Stomach smooth muscle (tissue), 2 donors: ENCODE measurements around the gene SNU13.
A peak's percentile ranks its signal among the peaks of the same experiment; 100 is the strongest.

Experiments used
- H3K27ac ChIP-seq: one replicate; pipeline ENCODE4 v1.7.0; 2013; ENCODE audit warnings: mild to moderate bottlenecking, low read length, inconsistent platforms
- H3K27me3 ChIP-seq, 2 donors: one replicate each; pipeline ENCODE4 v1.7.0; 2013; ENCODE audit warnings: low read length in 2 of 2; ENCODE audit not compliant: insufficient read depth in 2 of 2, control insufficient read depth in 1 of 2
- H3K36me3 ChIP-seq, 2 donors: one replicate each; pipeline ENCODE4 v1.7.0; 2013; ENCODE audit warnings: low read length in 2 of 2; ENCODE audit not compliant: control insufficient read depth in 2 of 2, insufficient read depth in 2 of 2
- H3K4me1 ChIP-seq: one replicate; pipeline ENCODE4 v1.7.0; 2013; ENCODE audit warnings: low read length; ENCODE audit not compliant: control insufficient read depth, insufficient read depth
- H3K4me3 ChIP-seq, 2 donors: one replicate each; pipeline ENCODE4 v1.7.0; 2013; ENCODE audit warnings: low read length in 2 of 2
- H3K9ac ChIP-seq, 2 donors: one replicate each; pipeline ENCODE4 v1.7.0; 2013; ENCODE audit warnings: low read length in 2 of 2, mild to moderate bottlenecking in 1 of 2
- H3K9me3 ChIP-seq, 2 donors: one replicate each; pipeline ENCODE4 v1.7.0; 2013; ENCODE audit warnings: low read length in 2 of 2; ENCODE audit not compliant: control insufficient read depth in 2 of 2
- donor health status: healthy.
- donor health status: Pancreatic carcinoma.

SNU13 gene

DNA sequence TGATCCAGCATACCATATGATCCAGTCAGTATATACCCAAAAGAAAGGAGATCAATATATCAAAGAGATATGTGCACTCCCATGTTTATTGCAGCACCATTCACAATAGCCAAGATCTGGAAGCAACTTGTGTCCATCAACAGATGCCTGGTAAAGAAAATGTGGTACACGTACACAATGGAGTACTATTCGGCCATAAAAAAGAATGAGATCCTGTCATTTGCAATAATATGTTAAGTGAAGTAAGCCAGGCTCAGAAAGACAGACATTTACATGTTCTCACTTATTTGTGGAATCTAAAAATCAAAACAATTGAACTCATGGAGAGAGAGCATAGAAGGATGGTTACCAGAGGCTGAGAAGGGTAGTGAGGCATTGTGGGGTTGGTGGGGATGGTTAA, 27.0 kb downstream of the SNU13 start:
- H3K4me3 ChIP-seq: no peak overlapping the region
- H3K36me3 ChIP-seq: peaks cover 52 to 67% of the 10 kb centered on the region in 2 donors
- no peak overlapping the region for H3K27ac ChIP-seq
- no peaks in the 10 kb centered on the region for H3K27me3 ChIP-seq
- H3K9ac ChIP-seq: no peak overlapping the region
- H3K9me3 ChIP-seq: no peaks in the 10 kb centered on the region
- peaks cover under 1% of the 10 kb centered on the region for H3K4me1 ChIP-seq

DNA sequence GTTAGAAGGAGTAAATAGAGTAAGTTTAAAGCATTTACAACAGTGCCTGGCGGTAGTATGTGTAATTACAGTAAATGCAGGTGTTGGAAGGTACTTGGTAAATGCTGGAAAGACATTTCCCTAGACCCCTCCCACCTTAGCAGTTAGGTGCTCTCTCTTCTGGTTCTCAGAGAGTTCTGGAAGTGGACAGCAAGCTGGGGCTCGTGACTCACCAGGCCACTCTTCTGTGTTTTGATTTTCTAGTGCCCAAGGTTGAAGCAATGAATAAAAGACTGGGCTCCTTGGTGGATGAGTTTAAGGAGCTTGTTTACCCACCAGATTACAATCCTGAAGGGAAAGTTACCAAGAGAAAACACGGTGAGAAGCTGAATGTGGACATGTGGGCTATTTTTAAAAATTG, 27.6 kb downstream of the SNU13 start:
- H3K4me3 ChIP-seq: no peak overlapping the region
- H3K4me1 ChIP-seq: no peaks in the 10 kb centered on the region
- H3K9ac ChIP-seq: no peak overlapping the region
- no peaks in the 10 kb centered on the region for H3K27me3 ChIP-seq
- H3K27ac ChIP-seq: no peak overlapping the region
- peaks cover 54 to 71% of the 10 kb centered on the region in 2 donors for H3K36me3 ChIP-seq
- no peaks in the 10 kb centered on the region for H3K9me3 ChIP-seq

DNA sequence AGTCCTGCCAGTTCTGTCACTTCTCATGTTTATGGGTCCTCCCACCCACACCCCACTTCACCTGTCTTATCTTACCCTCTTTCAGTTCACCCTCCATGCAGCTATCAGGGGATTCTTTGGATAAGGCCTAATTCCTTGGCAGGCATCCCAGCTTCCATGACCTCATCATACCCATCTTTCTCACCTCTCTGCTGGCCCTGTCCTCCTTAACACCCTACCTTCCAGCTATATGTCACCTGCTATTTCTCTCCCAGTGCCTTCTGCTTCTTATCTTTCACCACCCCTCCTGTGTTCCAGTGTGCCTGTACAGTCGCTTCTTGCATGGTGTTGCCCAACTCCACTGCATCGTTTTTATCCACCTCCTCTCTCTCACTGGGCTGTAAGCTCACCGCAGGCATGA, 28.3 kb downstream of the SNU13 start:
- H3K36me3 ChIP-seq: peaks cover 57 to 73% of the 10 kb centered on the region in 2 donors
- H3K27me3 ChIP-seq: no peaks in the 10 kb centered on the region
- no peak overlapping the region for H3K4me3 ChIP-seq
- no peak overlapping the region for H3K27ac ChIP-seq
- no peaks in the 10 kb centered on the region for H3K9me3 ChIP-seq
- peak overlapping the region in 1 of 2 donors; percentile 36 for H3K9ac ChIP-seq
- H3K4me1 ChIP-seq: no peaks in the 10 kb centered on the region

DNA sequence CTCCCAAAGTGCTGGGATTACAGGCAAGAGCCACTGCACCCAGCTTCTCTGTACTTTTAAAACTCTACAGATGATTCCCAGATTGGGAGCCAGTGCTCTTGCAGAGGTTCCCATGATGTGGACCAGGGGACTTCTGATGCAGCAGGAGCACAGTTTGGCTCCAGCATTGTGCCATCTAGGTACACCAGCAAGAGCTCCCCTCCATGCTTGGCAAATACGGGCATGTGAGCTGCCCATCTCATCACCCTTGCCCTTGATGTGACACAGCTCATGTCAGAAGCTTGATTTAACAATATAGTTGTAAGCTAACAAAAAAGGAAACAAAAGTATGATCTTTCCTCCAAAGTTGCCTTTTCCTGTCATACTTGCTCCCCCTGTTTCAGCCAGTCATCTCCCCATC, 28.7 kb downstream of the SNU13 start:
- H3K4me1 ChIP-seq: no peaks in the 10 kb centered on the region
- no peaks in the 10 kb centered on the region for H3K9me3 ChIP-seq
- no peak overlapping the region for H3K4me3 ChIP-seq
- H3K27ac ChIP-seq: no peak overlapping the region
- H3K27me3 ChIP-seq: no peaks in the 10 kb centered on the region
- H3K9ac ChIP-seq: peak overlapping the region; percentile 9 to 36
- peaks cover 61 to 74% of the 10 kb centered on the region in 2 donors for H3K36me3 ChIP-seq

DNA sequence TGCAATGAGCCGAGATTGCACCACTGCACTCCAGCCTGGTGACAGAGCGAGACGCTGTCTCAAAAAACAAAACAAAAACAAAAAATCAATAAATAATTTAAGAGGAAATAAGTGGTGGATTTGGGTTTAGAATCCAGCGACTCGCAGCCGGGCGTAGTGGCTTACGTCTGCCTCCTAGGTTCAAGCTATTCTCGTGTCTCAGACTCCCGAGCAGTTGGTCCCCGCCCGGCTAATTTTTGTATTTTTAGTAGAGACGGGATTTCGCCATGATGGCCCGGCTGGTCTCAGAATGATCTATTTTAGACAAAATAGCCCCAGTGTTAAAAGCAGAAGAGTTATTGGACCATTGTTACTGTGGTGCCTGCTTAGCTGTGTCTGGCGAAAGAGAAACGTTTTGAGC, 29.8 kb downstream of the SNU13 start:
- H3K36me3 ChIP-seq: peaks cover 67 to 77% of the 10 kb centered on the region in 2 donors
- no peaks in the 10 kb centered on the region for H3K9me3 ChIP-seq
- H3K4me3 ChIP-seq: no peak overlapping the region
- H3K27me3 ChIP-seq: no peaks in the 10 kb centered on the region
- H3K4me1 ChIP-seq: no peaks in the 10 kb centered on the region
- no peak overlapping the region for H3K9ac ChIP-seq
- no peak overlapping the region for H3K27ac ChIP-seq

DNA sequence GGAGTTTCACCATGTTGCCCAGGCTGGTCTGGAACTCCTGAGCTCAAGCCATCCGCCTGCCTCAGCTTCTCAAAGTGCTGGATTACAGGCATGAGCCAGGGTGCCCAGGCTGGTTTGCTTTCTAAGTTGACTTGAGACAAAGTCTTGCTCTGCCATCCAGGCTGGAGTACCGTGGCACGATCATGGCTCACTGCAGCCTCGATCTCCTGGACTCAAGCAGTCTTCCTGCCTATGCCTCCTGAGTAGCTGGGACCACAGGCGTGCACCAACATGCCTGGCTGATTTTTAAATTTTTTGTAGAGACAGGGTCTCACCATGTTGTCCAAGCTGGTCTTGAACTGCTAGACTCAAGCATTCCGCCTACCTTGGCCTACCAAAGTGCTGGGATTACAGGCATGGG, 31.0 kb downstream of the SNU13 start:
- Histone ChIP-seq H3K9ac (no peak overlapping the region), H3K9me3 (no peaks in the 10 kb centered on the region), H3K27ac (no peak overlapping the region), H3K4me1 (no peaks in the 10 kb centered on the region), H3K4me3 (no peak overlapping the region), H3K27me3 (no peaks in the 10 kb centered on the region), H3K36me3 (peaks cover 68 to 79% of the 10 kb centered on the region in 2 donors)

DNA sequence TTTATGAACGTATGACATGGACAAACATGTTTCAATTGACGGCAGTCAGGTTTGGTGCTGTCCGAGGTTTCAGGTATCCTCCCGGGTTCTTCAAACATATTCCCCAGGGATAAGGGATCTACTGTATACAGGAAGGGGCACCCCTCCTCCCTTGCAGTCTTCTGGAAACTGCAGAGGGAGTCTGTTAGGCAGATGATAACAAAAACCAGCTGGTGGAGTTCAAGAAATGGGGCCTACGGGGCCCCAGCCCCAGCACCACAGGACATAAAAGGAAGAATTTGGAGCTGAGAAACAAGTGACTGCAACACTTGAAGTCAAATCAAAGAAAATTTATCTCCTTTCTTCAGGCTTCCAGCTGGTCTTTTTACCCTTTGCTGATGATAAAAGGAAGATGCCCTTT, 32.1 kb downstream of the SNU13 start:
- Histone ChIP-seq H3K27me3 (no peaks in the 10 kb centered on the region), H3K36me3 (peaks cover 73 to 79% of the 10 kb centered on the region in 2 donors), H3K4me1 (no peaks in the 10 kb centered on the region), H3K9me3 (no peaks in the 10 kb centered on the region), H3K4me3 (no peak overlapping the region), H3K27ac (no peak overlapping the region), H3K9ac (no peak overlapping the region)

DNA sequence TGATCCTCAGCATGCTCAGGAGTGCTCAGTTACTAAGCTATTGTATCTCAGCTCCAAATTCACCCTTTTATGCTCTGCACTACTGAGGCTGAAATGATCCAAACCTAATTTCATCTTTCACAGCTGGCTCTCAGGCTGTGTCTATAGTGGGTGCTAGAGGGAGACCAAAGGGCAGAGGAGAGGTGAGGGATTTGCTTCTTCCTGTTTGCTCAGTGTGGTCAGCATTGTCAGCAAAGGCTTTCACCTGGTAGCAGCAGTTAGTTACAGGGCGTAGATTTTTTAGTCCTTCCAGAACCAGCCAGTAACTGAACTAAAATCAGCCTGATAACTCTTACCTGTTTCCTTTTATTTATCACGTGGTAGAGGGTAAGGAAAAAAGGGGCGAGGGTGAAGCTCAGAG, 34.3 kb downstream of the SNU13 start:
- Histone ChIP-seq H3K4me1 (no peaks in the 10 kb centered on the region), H3K27ac (no peak overlapping the region), H3K4me3 (no peak overlapping the region), H3K9ac (no peak overlapping the region), H3K36me3 (peaks cover 65 to 70% of the 10 kb centered on the region in 2 donors), H3K9me3 (no peaks in the 10 kb centered on the region), H3K27me3 (no peaks in the 10 kb centered on the region)

DNA sequence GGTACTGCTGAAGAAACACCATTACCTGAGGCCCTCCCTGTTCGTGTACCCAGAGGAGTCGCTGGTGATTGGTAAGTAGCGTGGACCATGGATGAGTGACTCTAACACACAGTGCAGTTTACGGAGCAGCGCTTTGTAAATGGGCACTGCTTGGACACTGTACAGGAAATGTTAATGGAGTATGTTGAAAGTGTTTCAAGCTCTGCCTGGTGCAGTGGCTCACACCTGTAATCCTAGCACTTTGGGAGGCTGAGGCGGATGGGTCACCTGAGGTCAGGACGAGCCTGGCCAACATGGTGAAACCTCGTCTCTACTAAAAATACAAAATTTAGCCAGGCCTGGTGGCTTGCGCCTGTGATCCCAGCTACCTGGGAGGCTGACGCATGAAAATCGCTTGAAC, 37.8 kb downstream of the SNU13 start:
- no peak overlapping the region for H3K9ac ChIP-seq
- H3K27ac ChIP-seq: no peak overlapping the region
- no peaks in the 10 kb centered on the region for H3K9me3 ChIP-seq
- no peaks in the 10 kb centered on the region for H3K4me1 ChIP-seq
- no peak overlapping the region for H3K4me3 ChIP-seq
- H3K36me3 ChIP-seq: peaks cover 57 to 61% of the 10 kb centered on the region in 2 donors
- H3K27me3 ChIP-seq: no peaks in the 10 kb centered on the region

DNA sequence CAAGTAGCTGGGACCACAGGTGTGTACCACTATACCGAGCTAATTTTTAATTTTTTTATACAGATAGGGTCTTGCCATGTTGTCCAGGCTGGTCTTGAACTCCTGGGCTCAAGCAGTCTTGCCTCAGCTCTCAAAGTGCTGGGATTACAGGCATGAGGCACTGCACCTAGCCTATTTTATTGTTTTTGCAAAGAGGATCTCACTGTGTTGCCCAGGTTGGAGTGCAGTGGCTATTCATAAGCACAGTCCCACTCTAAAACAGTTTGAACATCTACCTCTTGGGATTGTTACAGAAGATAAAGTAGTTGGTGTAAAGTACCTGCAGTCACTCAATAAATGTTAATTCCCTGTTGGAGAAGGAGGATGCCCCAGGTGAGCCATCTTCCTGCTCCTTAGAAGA, 38.4 kb downstream of the SNU13 start:
- Histone ChIP-seq H3K4me3 (no peak overlapping the region), H3K36me3 (peaks cover 59 to 60% of the 10 kb centered on the region in 2 donors), H3K9ac (no peak overlapping the region), H3K27me3 (no peaks in the 10 kb centered on the region), H3K4me1 (no peaks in the 10 kb centered on the region), H3K27ac (no peak overlapping the region), H3K9me3 (no peaks in the 10 kb centered on the region)

DNA sequence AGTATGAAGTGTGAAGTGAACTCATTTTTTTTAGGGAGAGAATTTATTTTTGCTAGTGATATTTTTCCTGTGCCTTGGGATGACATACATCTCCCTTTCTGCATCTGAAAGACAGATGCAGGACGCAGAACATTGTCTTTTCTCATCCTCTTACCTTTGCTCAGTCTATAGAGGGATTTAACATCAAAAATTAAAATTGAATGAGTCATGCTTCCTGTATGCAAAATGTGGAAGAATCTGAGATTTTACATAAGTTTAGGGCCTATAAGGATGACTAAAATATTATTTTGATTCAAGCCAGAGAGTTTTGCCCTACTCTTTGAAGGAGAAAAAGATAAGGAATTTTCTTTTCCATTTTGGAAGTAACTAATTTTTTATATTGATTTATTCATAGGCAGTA, 40.2 kb downstream of the SNU13 start:
- no peak overlapping the region for H3K9ac ChIP-seq
- H3K27ac ChIP-seq: no peak overlapping the region
- H3K27me3 ChIP-seq: no peaks in the 10 kb centered on the region
- no peaks in the 10 kb centered on the region for H3K9me3 ChIP-seq
- H3K4me3 ChIP-seq: no peak overlapping the region
- peaks cover 41 to 44% of the 10 kb centered on the region in 2 donors for H3K36me3 ChIP-seq
- no peaks in the 10 kb centered on the region for H3K4me1 ChIP-seq
